22Rv1 (cell line): ENCODE data around the gene APIP.

Source experiments
- H3K27ac ChIP-seq: fragments of 450-650 bp; 2 replicates; pipeline ENCODE4 v1.5.1; 2017
- ZFX ChIP-seq: fragments of 450-650 bp; IDR thresholded peaks from 2 replicates; pipeline ENCODE4 v1.6.1; 2017; ENCODE audit warnings: antibody characterized with exemption, borderline replicate concordance
- TF ChIP-seq, protein P1 (sequence below): fragments of 450-650 bp; IDR thresholded peaks from 2 replicates; pipeline ENCODE4 v1.5.1; 2017; ENCODE audit warnings: mild to moderate bottlenecking

APIP gene

DNA sequence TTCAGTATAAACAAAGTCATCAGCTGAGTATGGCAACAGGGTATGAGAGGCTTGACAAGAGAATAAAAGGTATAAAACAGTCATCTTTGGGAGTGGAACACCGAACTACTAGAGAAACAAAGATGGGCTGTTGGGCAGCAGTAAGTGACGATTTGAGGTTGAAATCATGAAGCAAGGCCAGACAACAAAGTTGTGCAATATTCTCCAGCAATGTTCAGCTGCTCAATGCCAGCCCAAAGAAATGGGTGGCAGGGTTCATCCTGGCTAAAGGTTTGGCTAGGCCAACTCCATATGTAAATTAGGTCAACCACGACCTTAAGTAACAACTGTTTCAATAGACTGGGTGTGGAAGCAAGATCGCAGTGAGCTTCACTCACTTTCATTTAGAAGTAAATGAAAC lies 6.2 kb downstream of the APIP start:
- H3K27ac ChIP-seq = no peak overlapping the region
- TF ChIP-seq ZFX = no peak
- TF ChIP-seq, protein P1, sequence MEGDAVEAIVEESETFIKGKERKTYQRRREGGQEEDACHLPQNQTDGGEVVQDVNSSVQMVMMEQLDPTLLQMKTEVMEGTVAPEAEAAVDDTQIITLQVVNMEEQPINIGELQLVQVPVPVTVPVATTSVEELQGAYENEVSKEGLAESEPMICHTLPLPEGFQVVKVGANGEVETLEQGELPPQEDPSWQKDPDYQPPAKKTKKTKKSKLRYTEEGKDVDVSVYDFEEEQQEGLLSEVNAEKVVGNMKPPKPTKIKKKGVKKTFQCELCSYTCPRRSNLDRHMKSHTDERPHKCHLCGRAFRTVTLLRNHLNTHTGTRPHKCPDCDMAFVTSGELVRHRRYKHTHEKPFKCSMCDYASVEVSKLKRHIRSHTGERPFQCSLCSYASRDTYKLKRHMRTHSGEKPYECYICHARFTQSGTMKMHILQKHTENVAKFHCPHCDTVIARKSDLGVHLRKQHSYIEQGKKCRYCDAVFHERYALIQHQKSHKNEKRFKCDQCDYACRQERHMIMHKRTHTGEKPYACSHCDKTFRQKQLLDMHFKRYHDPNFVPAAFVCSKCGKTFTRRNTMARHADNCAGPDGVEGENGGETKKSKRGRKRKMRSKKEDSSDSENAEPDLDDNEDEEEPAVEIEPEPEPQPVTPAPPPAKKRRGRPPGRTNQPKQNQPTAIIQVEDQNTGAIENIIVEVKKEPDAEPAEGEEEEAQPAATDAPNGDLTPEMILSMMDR = no peak

DNA sequence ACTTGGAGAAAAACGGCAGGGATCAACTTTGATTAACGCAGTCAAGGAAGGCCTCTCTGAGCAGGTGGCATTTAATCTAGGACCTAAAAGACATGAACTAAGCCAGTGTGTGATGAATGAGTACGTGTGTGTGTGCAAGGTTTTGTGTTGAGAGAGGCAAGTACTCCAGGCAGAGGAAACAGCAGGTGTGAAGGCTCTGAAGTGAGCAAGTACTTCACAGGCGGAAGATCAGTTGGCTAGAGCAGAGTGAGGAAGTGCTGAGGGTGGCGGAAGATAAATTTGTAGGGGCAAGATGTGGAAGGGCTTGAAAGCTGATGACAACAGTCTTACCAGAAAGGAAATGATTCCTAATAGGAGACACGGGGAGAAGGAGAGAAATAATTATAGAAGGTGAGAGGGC lies 6.8 kb downstream of the APIP start:
- no peak for TF ChIP-seq ZFX
- TF ChIP-seq, protein P1 = no peak
- H3K27ac ChIP-seq = no peak overlapping the region

DNA sequence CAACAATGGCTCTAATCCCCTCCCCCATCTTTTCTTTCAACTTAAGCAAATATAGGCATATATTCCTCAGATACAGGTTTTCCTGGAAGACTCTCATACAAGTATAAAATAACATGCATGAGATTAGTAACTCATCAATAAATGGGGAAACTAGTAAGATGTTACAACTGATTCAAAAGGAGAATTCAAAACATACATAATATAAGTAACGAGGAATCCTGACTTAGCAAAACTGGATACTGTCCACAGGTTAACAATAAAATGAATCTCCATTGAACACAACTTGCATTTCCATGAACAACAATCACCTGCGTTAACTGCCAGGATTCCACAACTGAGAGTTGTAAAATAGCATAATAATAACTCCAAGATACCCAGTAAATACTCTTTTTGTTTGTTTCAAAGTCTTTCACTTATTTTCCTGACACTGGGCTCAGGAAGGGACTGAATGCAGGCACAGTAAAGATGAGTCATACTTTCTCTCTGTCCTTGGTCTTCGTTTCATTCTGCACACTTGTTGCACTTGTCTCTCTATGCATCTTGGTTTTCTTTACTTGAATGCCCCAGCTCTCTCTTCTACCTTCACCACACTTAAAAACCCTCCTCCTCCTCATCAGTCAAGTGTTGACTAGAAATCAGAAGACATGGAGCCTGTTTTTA lies 8.1 kb downstream of the APIP start:
- no peak overlapping the region for H3K27ac ChIP-seq
- TF ChIP-seq, protein P1 = no peak
- no peak for TF ChIP-seq ZFX

DNA sequence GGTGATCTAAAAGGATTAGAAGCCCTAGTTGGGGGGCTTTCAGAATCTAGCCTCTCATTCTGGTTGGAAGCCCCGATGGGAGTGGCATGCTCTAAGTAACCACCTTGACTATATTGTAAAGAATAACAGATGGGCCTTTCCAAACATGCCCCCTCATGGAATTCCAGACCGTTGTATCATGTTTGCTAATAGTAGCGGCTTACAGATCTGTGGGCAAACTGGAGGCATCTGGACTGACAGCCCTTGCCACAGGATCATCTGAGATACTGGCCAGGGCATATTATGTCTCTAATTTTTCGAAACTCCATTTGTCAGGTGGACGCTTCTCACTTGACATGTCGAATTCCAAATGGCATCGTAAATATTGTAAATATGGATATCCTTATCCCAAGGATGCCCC lies 10.5 kb downstream of the APIP start:
- TF ChIP-seq ZFX = no peak
- TF ChIP-seq, protein P1 = no peak
- H3K27ac ChIP-seq = no peak overlapping the region

DNA sequence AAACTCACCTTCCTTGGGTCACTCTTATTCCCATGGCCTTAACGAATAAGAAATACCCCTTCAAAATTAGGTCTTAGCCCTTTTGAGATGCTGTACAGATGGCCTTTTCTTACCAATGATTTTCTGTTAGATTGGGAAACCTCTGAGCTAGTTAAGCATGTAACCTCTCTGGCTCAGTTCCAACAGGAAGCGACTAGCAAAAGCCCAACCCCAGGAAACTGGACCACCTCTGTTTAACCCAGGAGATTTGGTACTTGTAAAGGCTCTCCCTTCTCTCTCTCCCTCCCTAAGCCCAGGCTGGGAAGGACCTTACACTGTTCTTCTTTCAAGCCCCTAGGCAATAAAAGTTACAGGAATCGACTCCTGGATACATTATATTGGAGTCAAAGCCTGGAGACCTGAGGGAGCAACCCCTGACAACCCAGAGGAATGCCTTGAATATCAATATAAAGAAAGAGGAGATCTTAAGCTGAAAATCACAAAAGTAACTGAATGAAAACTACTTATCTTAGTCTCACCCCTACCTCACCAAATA lies 11.7 kb downstream of the APIP start:
- no peak overlapping the region for H3K27ac ChIP-seq
- no peak for TF ChIP-seq ZFX
- TF ChIP-seq, protein P1 = no peak

DNA sequence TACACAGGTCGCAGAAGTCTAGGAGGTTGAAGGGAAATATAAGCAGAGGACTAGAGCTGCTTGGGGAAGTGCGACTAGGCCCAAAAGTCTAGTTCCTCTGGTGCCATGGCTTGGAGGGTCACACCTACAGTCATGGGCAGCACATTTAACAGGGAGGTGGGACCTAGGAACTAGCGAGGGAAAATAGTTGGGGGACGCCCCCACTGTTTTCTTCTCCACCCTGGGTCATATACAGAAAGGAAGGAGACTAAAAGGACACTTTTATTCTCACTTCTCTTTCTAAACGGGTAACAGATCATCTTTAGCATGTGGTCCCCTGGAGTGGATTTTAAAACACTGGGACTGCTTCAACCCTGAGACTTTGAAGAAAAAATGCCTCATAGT lies 16.6 kb downstream of the APIP start:
- TF ChIP-seq ZFX = no peak
- TF ChIP-seq, protein P1 = no peak

DNA sequence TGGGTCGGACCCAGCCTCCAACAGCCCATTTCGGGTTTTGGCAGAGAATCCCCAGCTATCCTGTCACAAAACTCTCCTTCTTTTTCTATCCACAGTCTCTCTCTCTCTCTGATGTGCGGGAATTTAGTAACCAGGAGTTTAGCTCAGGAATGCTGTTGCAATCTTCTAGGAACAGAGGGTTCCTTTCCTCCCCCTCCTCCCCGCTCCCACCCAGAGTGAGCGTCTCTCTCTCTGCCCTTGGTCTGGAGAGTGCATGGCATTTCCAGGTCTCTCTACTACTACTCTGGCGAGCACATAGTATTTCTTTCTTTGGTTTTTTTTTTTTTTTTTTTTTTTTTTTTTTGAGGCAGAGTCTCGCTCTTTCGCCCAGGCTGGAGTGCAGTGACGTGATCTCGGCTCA lies 17.7 kb downstream of the APIP start:
- H3K27ac ChIP-seq = no peak overlapping the region
- TF ChIP-seq, protein P1 = no peak
- TF ChIP-seq ZFX = no peak

More for the DNA sequence above, 16.6 kb downstream of the APIP start:
- no peak overlapping the region for H3K27ac ChIP-seq
